Ascending aorta (tissue), 2 donors: ENCODE measurements around the gene AEN. TPM values are rescaled to one million over a fixed set of nuclear protein-coding genes. Genes with fewer than 3 reads are reported as not detected.

ENCODE experiments used
- DNase-seq, 2 donors: peaks; one replicate each; pipeline ENCODE4 v3.0.0-alpha.2; 2019; ENCODE audit warnings: low spot score in 2 of 2
- H3K27ac ChIP-seq, 2 donors: fragments of 200-600 bp; sonication (generic); one replicate each; pipeline ENCODE4 v1.5.1; 2016 to 2017; ENCODE audit warnings: mild to moderate bottlenecking in 1 of 2
- H3K27me3 ChIP-seq: fragments of 200-600 bp; sonication (generic); one replicate; pipeline ENCODE4 v1.5.1; 2017
- H3K36me3 ChIP-seq, 2 donors: fragments of 200-600 bp; sonication (generic); one replicate each; pipeline ENCODE4 v1.5.1; 2016
- H3K4me1 ChIP-seq, 2 donors: fragments of 200-600 bp; sonication (generic); one replicate each; pipeline ENCODE4 v1.5.1; 2016 to 2017; ENCODE audit warnings: mild to moderate bottlenecking in 1 of 2
- H3K4me3 ChIP-seq, 2 donors: fragments of 200-600 bp; sonication (generic); one replicate each; pipeline ENCODE4 v1.5.1; 2016 to 2017; ENCODE audit warnings: mild to moderate bottlenecking in 1 of 2
- H3K9me3 ChIP-seq, 2 donors: fragments of 200-600 bp; sonication (generic); one replicate each; pipeline ENCODE4 v1.5.1; 2016
- intact Hi-C: fragments of 100-400 bp; cut with DNase I; formaldehyde crosslinking; loops from one replicate; pipeline ENCODE4 v1.15.1; 2023
- total RNA-seq: library from RNA; depleted of rRNA; stranded (reverse); fragments of >200 nt; gene quantifications from one replicate; pipeline ENCODE4 v1.1.0, GENCODE V29; 2016
- TF ChIP-seq, protein P1 (sequence below), 3 experiments: fragments of 200-600 bp in 2 of 3; fragments of 450-650 bp in 1 of 3; sonication (generic) in 2 of 3; IDR thresholded peaks; one replicate each; pipeline ENCODE4 v1.5.1; 2016 to 2019; ENCODE audit warnings: antibody characterized with exemption in 3 of 3, mild to moderate bottlenecking in 1 of 3, moderate library complexity in 1 of 3

Gene AEN
- total RNA-seq, 1 donor from 2014 or later: 13.5 TPM

DNA sequence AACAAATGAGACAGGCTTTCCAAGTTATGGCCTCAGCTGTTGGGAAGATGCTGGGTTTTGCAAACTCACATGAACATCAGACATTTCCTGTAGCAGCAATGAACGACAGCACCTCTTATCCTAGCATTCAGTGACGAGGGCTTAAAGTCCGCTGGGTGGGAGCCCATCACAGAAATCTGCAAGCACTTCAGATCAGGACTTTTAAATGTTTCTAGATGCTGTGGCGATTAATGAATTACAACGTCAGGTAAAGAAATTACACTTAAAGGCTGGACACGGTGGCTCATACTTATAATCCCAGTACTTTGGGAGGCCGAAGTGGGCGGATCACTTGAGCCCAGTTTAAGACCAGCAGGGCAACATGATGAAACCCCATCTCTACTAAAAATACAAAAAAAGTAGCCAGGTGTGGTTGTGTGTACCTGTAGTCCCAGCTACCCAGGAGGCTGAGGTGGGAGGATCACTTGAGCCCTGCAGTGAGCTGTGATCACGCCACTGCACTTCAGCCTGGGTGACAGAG lies 3.9 kb downstream of the AEN start:
- no peak for DNase-seq
- peak overlapping the region in 1 of 2 donors; percentile 48 for H3K4me3 ChIP-seq
- H3K27ac ChIP-seq: peak overlapping the region in 1 of 2 donors; percentile 40

DNA sequence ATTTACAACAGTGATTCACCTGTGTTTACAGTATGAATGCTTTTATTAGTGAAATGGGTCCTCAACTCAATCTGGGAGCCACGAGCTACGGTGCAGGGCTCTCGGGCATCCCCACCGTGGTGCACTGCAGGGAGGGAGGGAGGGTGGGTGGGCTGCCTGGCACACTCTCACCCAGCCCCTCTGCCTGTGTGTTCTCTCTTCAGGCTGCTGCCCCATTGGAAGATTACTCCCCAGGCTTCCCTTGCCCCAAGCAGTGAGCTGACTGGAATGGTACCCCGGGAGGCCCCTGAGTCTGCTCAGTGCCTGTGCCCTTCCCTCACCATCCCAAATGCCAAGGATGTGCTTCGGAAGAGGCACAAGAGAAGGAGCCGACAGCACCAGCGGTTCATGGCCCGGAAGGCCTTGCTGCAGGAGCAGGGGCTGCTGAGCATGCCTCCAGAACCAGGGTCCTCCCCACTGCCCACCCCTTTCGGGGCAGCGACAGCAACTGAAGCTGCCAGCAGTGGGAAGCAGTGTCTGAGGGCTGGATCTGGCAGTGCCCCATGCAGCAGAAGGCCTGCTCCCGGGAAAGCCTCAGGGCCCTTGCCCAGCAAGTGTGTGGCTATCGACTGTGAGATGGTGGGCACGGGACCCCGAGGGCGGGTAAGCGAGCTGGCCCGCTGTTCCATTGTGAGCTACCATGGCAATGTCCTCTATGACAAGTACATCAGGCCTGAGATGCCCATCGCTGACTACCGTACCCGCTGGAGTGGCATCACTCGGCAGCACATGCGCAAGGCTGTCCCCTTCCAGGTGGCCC lies 5.0 kb downstream of the AEN start:
- no peaks in the 10 kb centered on the region for H3K27me3 ChIP-seq
- no peak for DNase-seq
- TF ChIP-seq, protein P1, sequence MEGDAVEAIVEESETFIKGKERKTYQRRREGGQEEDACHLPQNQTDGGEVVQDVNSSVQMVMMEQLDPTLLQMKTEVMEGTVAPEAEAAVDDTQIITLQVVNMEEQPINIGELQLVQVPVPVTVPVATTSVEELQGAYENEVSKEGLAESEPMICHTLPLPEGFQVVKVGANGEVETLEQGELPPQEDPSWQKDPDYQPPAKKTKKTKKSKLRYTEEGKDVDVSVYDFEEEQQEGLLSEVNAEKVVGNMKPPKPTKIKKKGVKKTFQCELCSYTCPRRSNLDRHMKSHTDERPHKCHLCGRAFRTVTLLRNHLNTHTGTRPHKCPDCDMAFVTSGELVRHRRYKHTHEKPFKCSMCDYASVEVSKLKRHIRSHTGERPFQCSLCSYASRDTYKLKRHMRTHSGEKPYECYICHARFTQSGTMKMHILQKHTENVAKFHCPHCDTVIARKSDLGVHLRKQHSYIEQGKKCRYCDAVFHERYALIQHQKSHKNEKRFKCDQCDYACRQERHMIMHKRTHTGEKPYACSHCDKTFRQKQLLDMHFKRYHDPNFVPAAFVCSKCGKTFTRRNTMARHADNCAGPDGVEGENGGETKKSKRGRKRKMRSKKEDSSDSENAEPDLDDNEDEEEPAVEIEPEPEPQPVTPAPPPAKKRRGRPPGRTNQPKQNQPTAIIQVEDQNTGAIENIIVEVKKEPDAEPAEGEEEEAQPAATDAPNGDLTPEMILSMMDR (IDR thresholded peaks at IDR 0.05): no peak
- intact Hi-C loops: loop anchor here (10.0 kb wide), 1 partner anchor 569 kb away; no protein-coding TSS in a partner anchor
- no peaks in the 10 kb centered on the region for H3K9me3 ChIP-seq
- no peak overlapping the region for H3K27ac ChIP-seq
- no peak overlapping the region for H3K4me3 ChIP-seq
- H3K36me3 ChIP-seq: peaks cover 41 to 53% of the 10 kb centered on the region in 2 donors
- H3K4me1 ChIP-seq: peaks cover 5 to 23% of the 10 kb centered on the region in 2 donors

More for the DNA sequence above, 3.9 kb downstream of the AEN start:
- Histone ChIP-seq H3K36me3 (peaks cover 34 to 42% of the 10 kb centered on the region in 2 donors), H3K4me1 (peaks cover 5 to 26% of the 10 kb centered on the region in 2 donors), H3K9me3 (no peaks in the 10 kb centered on the region), H3K27me3 (no peaks in the 10 kb centered on the region)
- intact Hi-C loops: loop anchor here (10.0 kb wide), 1 partner anchor 570 kb away; no protein-coding TSS in a partner anchor
- TF ChIP-seq, protein P1 (IDR thresholded peaks at IDR 0.05): no peak

DNA sequence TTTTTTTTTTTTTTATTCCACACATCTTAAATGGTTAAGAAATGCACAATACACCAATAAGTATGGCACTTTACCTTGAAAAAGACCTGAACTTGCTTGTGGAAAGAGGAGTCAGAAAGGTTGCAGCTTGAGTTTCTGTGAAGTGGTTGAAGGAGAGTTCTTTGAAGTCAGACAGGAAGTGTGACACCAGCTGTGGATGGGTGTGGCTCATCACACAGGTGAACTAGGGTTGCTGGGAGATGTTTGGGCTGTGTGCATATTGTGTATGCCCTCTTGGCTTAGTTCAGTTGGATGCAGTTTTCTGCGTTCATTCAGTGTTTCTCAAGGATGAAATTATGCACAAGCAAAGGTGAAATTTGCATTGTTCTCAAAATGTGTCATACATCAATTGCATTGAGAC lies 6.3 kb downstream of the AEN start:
- TF ChIP-seq, protein P1 (IDR thresholded peaks at IDR 0.05): no peak
- H3K27ac ChIP-seq: no peak overlapping the region
- H3K27me3 ChIP-seq: no peaks in the 10 kb centered on the region
- intact Hi-C loops: loop anchor here (10.0 kb wide), 1 partner anchor 567 kb away; no protein-coding TSS in a partner anchor
- DNase-seq: no peak
- peaks cover 49 to 65% of the 10 kb centered on the region in 2 donors for H3K36me3 ChIP-seq
- no peaks in the 10 kb centered on the region for H3K9me3 ChIP-seq
- H3K4me1 ChIP-seq: peaks cover 5 to 17% of the 10 kb centered on the region in 2 donors
- H3K4me3 ChIP-seq: no peak overlapping the region

DNA sequence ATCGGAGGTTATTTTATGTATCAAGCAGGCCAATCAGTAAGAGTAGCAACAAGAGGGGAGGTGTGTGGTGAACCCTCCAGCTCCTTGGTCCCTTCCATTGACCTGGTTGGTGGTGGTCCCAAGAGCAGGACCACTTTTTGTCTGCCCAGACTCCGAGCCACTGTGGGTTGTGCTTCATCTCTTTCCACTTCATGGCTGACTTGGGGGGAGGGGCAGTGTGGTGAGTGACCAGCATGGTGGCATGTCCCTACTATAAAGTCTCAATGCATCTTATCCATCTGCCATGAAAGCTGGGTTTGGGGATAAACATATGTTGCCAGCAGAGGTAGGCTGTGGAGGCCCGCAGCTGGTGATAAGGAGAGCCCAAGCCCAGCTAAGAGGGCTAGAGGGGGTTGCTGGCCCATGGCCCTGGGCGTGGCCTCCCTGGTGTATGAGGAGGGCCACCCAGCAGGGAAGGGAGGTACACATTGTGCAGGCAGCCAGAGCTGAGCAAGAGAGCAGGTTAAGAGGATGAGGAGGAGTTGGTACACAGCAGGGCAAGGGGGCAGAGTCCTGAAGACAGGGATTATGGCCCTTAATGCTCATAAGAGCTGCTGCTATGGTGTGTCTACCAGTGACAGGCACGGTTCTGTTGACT lies 7.0 kb downstream of the AEN start:
- Histone ChIP-seq H3K9me3 (no peaks in the 10 kb centered on the region), H3K27ac (no peak overlapping the region), H3K4me3 (no peak overlapping the region), H3K4me1 (peaks cover 3 to 11% of the 10 kb centered on the region in 2 donors), H3K36me3 (peaks cover 49 to 70% of the 10 kb centered on the region in 2 donors), H3K27me3 (no peaks in the 10 kb centered on the region)
- DNase-seq: no peak
- TF ChIP-seq, protein P1 (IDR thresholded peaks at IDR 0.05): no peak
- intact Hi-C loops: loop anchor here (10.0 kb wide), 1 partner anchor 567 kb away; no protein-coding TSS in a partner anchor

DNA sequence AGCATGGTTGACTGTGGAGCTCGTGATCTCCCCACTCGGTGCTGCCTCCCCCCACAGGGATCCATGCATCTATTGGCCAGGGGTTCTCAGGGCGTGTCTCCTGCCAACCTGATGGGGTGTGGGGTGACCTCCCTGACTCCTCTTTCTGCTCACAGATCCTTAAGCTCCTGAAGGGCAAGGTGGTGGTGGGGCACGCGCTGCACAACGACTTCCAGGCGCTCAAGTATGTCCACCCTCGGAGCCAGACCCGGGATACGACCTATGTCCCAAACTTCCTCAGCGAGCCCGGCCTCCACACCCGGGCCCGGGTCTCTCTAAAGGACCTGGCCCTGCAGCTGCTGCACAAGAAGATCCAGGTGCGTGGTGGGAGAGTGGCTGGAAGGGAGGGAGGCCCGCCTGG lies 7.9 kb downstream of the AEN start:
- no peak overlapping the region for H3K27ac ChIP-seq
- no peak for DNase-seq
- intact Hi-C loops: loop anchor here (10.0 kb wide), 1 partner anchor 566 kb away; no protein-coding TSS in a partner anchor

More for the DNA sequence above, 7.9 kb downstream of the AEN start:
- no peak overlapping the region for H3K4me3 ChIP-seq
- peaks cover 49 to 74% of the 10 kb centered on the region in 2 donors for H3K36me3 ChIP-seq
- TF ChIP-seq, protein P1 (IDR thresholded peaks at IDR 0.05): no peak
- peaks cover 1 to 7% of the 10 kb centered on the region in 2 donors for H3K4me1 ChIP-seq
- no peaks in the 10 kb centered on the region for H3K27me3 ChIP-seq
- no peaks in the 10 kb centered on the region for H3K9me3 ChIP-seq
